ENCODE measurements around the gene SLC44A1. TPM values are rescaled to one million over a fixed set of nuclear protein-coding genes. Genes with fewer than 3 reads are reported as not detected.

SLC44A1 gene
- total RNA-seq, 1 donor from 2014 or later, result 16.5 TPM

GRCh38 chr9:105313238-105313637, 68.8 kb downstream of the SLC44A1 start:
- no peak for TF ChIP-seq CTCF (IDR thresholded peaks at IDR 0.05; ENCODE audit: insufficient read depth, low read length, poor library complexity, severe bottlenecking)
- DNase-seq (ENCODE audit: low read depth), result no peak
- H3K36me3 ChIP-seq (ENCODE audit: control insufficient read depth, insufficient read depth, low read length), result no peaks in the 10 kb centered on the region
- H3K4me3 ChIP-seq (ENCODE audit: low read depth, low read length), result no peak overlapping the region
- H3K27me3 ChIP-seq (ENCODE audit: control insufficient read depth, insufficient read depth, low read length), result no peaks in the 10 kb centered on the region

GRCh38 chr9:105316703-105317102, 72.3 kb downstream of the SLC44A1 start:
- TF ChIP-seq CTCF (IDR thresholded peaks at IDR 0.05; ENCODE audit: insufficient read depth, low read length, poor library complexity, severe bottlenecking), result no peak
- Histone ChIP-seq H3K27me3 (ENCODE audit: control insufficient read depth, insufficient read depth, low read length) (no peaks in the 10 kb centered on the region), H3K36me3 (ENCODE audit: control insufficient read depth, insufficient read depth, low read length) (no peaks in the 10 kb centered on the region), H3K4me3 (ENCODE audit: low read depth, low read length) (no peak overlapping the region)
- no peak for DNase-seq (ENCODE audit: low read depth)

- DNase-seq (ENCODE audit: low read depth), result no peak
- TF ChIP-seq CTCF (IDR thresholded peaks at IDR 0.05; ENCODE audit: insufficient read depth, low read length, poor library complexity, severe bottlenecking), result no peak
- no peak overlapping the region for H3K4me3 ChIP-seq (ENCODE audit: low read depth, low read length)
- H3K27me3 ChIP-seq (ENCODE audit: control insufficient read depth, insufficient read depth, low read length), result no peaks in the 10 kb centered on the region
- H3K36me3 ChIP-seq (ENCODE audit: control insufficient read depth, insufficient read depth, low read length), result no peaks in the 10 kb centered on the region
These were observed 74.3 kb downstream of the SLC44A1 start for GRCh38 chr9:105318729-105319191.

DNA sequence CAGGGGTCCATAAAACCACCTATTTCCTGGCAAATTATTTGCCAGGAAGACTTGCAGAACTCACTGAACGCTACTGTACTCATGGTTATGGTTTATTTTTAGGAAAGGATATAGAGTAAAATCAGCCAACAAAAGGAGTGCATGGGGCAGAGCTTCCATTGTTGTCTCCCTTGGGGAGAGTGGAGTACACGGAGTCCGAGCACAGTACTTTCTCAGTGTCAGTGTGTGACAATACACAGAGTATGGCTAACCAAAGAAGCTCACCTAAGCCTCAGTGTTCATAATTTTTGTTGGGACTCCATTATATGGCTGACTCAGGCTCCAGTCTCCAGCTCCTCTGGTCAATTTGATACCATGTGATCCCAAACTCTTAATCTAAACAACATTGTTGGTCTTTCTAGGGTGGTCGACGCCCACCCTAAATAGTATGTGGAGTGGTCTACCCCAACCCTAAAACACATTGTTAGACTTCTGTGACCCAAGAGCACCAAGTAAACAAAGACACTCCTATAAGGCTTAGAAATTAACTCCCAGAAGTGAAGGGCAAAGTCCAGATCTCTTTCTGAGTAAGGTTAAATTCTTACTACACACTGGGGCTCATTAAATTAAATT, 74.9 kb downstream of the SLC44A1 start:
- TF ChIP-seq CTCF (IDR thresholded peaks at IDR 0.05; ENCODE audit: insufficient read depth, low read length, poor library complexity, severe bottlenecking), result no peak

GRCh38 chr9:105320568-105320967, 76.1 kb downstream of the SLC44A1 start:
- no peak overlapping the region for H3K4me3 ChIP-seq (ENCODE audit: low read depth, low read length)
- no peak for TF ChIP-seq CTCF (IDR thresholded peaks at IDR 0.05; ENCODE audit: insufficient read depth, low read length, poor library complexity, severe bottlenecking)
- H3K36me3 ChIP-seq (ENCODE audit: control insufficient read depth, insufficient read depth, low read length), result no peaks in the 10 kb centered on the region
- DNase-seq (ENCODE audit: low read depth), result no peak
- H3K27me3 ChIP-seq (ENCODE audit: control insufficient read depth, insufficient read depth, low read length), result no peaks in the 10 kb centered on the region

More for the DNA sequence above, 74.9 kb downstream of the SLC44A1 start:
- Histone ChIP-seq H3K36me3 (ENCODE audit: control insufficient read depth, insufficient read depth, low read length) (no peaks in the 10 kb centered on the region), H3K4me3 (ENCODE audit: low read depth, low read length) (no peak overlapping the region), H3K27me3 (ENCODE audit: control insufficient read depth, insufficient read depth, low read length) (no peaks in the 10 kb centered on the region)
- no peak for DNase-seq (ENCODE audit: low read depth)

GRCh38 chr9:105328296-105328695, 83.8 kb downstream of the SLC44A1 start:
- no peak for TF ChIP-seq CTCF (IDR thresholded peaks at IDR 0.05; ENCODE audit: insufficient read depth, low read length, poor library complexity, severe bottlenecking)
- Histone ChIP-seq H3K4me3 (ENCODE audit: low read depth, low read length) (no peak overlapping the region), H3K27me3 (ENCODE audit: control insufficient read depth, insufficient read depth, low read length) (no peaks in the 10 kb centered on the region), H3K36me3 (ENCODE audit: control insufficient read depth, insufficient read depth, low read length) (no peaks in the 10 kb centered on the region)
- no peak for DNase-seq (ENCODE audit: low read depth)
